Measurements from ENCODE around the gene LYPD1.

LYPD1 gene

GRCh38 chr2:132606649-132607048 lies 63.4 kb downstream of the LYPD1 start:
- Histone ChIP-seq H3K4me1 (no peaks in the 10 kb centered on the region), H3K36me3 (no peaks in the 10 kb centered on the region), H3K4me3 (no peak overlapping the region), H3K27ac (no peak overlapping the region), H3K27me3 (peaks cover 0 to 3% of the 10 kb centered on the region in 2 donors), H3K9me3 (no peaks in the 10 kb centered on the region)
- no peak for DNase-seq
- intact Hi-C loops (cut with DNase I; ENCODE audit: low total_unique reads), result no loop called here
- TF ChIP-seq, protein P1, sequence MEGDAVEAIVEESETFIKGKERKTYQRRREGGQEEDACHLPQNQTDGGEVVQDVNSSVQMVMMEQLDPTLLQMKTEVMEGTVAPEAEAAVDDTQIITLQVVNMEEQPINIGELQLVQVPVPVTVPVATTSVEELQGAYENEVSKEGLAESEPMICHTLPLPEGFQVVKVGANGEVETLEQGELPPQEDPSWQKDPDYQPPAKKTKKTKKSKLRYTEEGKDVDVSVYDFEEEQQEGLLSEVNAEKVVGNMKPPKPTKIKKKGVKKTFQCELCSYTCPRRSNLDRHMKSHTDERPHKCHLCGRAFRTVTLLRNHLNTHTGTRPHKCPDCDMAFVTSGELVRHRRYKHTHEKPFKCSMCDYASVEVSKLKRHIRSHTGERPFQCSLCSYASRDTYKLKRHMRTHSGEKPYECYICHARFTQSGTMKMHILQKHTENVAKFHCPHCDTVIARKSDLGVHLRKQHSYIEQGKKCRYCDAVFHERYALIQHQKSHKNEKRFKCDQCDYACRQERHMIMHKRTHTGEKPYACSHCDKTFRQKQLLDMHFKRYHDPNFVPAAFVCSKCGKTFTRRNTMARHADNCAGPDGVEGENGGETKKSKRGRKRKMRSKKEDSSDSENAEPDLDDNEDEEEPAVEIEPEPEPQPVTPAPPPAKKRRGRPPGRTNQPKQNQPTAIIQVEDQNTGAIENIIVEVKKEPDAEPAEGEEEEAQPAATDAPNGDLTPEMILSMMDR (IDR thresholded peaks at IDR 0.05), result no peak

GRCh38 chr2:132605236-132606180 lies 64.5 kb downstream of the LYPD1 start:
- Histone ChIP-seq H3K4me3 (no peak overlapping the region), H3K27ac (no peak overlapping the region), H3K4me1 (no peaks in the 10 kb centered on the region), H3K27me3 (peaks cover 0 to 3% of the 10 kb centered on the region in 2 donors), H3K36me3 (no peaks in the 10 kb centered on the region), H3K9me3 (no peaks in the 10 kb centered on the region)
- DNase-seq, result no peak
- intact Hi-C loops (cut with DNase I; ENCODE audit: low total_unique reads), result no loop called here
- TF ChIP-seq, protein P1 (IDR thresholded peaks at IDR 0.05), result no peak

GRCh38 chr2:132604561-132604960 lies 65.4 kb downstream of the LYPD1 start:
- no peak for DNase-seq
- Histone ChIP-seq H3K9me3 (no peaks in the 10 kb centered on the region), H3K4me3 (no peak overlapping the region), H3K27ac (no peak overlapping the region), H3K27me3 (peaks cover 0 to 3% of the 10 kb centered on the region in 2 donors), H3K36me3 (no peaks in the 10 kb centered on the region), H3K4me1 (no peaks in the 10 kb centered on the region)
- intact Hi-C loops (cut with DNase I; ENCODE audit: low total_unique reads), result no loop called here
- TF ChIP-seq, protein P1 (IDR thresholded peaks at IDR 0.05), result no peak

GRCh38 chr2:132599556-132599955 lies 70.4 kb downstream of the LYPD1 start:
- no peaks in the 10 kb centered on the region for H3K9me3 ChIP-seq
- H3K36me3 ChIP-seq, result no peaks in the 10 kb centered on the region
- TF ChIP-seq, protein P1 (IDR thresholded peaks at IDR 0.05), result no peak
- no peak for DNase-seq
- no peak overlapping the region for H3K27ac ChIP-seq
- no peak overlapping the region for H3K4me3 ChIP-seq
- intact Hi-C loops (cut with DNase I; ENCODE audit: low total_unique reads), result no loop called here
- no peaks in the 10 kb centered on the region for H3K4me1 ChIP-seq
- H3K27me3 ChIP-seq, result peaks cover 0 to 3% of the 10 kb centered on the region in 2 donors

DNA sequence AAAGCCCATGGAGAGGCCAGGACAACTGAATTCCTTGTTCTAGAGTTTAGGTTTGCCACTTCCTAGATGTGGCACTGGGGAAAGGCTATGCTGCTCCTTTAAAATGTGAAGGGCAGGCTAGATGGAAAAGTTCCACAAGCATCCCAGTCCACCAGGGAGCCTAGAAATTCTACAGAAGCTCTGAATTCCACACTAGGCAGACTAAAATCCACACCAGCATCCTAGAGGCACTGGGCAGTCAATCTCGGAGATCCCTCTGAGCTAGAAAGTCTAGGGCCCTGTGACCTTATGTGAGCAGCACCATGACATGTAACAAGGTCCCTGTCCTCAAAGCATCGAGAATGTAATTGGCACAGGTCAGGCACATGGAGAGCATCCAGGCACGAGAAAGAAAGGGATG lies 71.5 kb downstream of the LYPD1 start:
- H3K9me3 ChIP-seq, result no peaks in the 10 kb centered on the region
- DNase-seq, result no peak
- no peaks in the 10 kb centered on the region for H3K36me3 ChIP-seq
- no peak overlapping the region for H3K4me3 ChIP-seq
- H3K4me1 ChIP-seq, result no peaks in the 10 kb centered on the region
- no peak overlapping the region for H3K27ac ChIP-seq
- intact Hi-C loops (cut with DNase I; ENCODE audit: low total_unique reads), result no loop called here
- TF ChIP-seq, protein P1 (IDR thresholded peaks at IDR 0.05), result no peak
- H3K27me3 ChIP-seq, result peaks cover 0 to 3% of the 10 kb centered on the region in 2 donors

Measured in tibial artery (tissue), 4 donors.